Measurements from ENCODE around the gene FPGS. TPM values are rescaled to one million over a fixed set of nuclear protein-coding genes. Genes with fewer than 3 reads are reported as not detected.

FPGS gene
- total RNA-seq, 2 experiments from 2014 or later: 79.8 to 80.4 TPM

DNA sequence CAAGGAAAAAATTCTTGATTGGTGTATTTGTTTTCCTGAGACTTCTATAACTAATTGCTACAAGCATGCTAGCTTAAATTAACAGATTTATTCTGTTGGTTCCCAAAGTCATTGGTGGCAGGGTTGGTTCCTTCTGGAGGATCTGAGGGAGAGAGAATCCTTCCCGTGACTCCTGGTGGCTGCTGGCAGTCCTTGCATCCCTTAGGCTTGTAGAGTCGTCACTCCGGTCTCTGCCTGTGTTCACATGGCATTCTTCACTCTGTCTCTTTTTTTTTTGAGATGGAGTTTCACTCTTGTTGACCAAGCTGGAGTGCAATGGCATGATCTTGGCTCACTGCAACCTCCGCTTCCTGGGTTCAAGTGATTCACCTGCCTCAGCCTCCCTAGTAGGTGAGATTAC lies 11.6 kb upstream of the FPGS start:
- intact Hi-C loops (cut with micrococcal nuclease): no loop called here
- CTCF ChIA-PET: no interaction called here
- H3K36me3 Mint-ChIP-seq (ENCODE audit: low read depth): peaks cover 50% of the 10 kb centered on the region
- TF ChIP-seq, protein P1, sequence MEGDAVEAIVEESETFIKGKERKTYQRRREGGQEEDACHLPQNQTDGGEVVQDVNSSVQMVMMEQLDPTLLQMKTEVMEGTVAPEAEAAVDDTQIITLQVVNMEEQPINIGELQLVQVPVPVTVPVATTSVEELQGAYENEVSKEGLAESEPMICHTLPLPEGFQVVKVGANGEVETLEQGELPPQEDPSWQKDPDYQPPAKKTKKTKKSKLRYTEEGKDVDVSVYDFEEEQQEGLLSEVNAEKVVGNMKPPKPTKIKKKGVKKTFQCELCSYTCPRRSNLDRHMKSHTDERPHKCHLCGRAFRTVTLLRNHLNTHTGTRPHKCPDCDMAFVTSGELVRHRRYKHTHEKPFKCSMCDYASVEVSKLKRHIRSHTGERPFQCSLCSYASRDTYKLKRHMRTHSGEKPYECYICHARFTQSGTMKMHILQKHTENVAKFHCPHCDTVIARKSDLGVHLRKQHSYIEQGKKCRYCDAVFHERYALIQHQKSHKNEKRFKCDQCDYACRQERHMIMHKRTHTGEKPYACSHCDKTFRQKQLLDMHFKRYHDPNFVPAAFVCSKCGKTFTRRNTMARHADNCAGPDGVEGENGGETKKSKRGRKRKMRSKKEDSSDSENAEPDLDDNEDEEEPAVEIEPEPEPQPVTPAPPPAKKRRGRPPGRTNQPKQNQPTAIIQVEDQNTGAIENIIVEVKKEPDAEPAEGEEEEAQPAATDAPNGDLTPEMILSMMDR (IDR thresholded peaks at IDR 0.05): no peak
- H3K4me1 Mint-ChIP-seq (ENCODE audit: low read depth): peaks cover 42% of the 10 kb centered on the region
- no peak for DNase-seq
- no peaks in the 10 kb centered on the region for H3K27me3 Mint-ChIP-seq
- ATAC-seq: no peak
- no peak overlapping the region for H3K4me3 Mint-ChIP-seq
- no peaks in the 10 kb centered on the region for H3K9me3 Mint-ChIP-seq
- H3K27ac Mint-ChIP-seq: no peak overlapping the region
- POLR2A ChIA-PET: interaction anchor here (1.0 kb wide), 1 partner anchor 22 kb away, joined by 3 read pairs; no protein-coding TSS in a partner anchor

DNA sequence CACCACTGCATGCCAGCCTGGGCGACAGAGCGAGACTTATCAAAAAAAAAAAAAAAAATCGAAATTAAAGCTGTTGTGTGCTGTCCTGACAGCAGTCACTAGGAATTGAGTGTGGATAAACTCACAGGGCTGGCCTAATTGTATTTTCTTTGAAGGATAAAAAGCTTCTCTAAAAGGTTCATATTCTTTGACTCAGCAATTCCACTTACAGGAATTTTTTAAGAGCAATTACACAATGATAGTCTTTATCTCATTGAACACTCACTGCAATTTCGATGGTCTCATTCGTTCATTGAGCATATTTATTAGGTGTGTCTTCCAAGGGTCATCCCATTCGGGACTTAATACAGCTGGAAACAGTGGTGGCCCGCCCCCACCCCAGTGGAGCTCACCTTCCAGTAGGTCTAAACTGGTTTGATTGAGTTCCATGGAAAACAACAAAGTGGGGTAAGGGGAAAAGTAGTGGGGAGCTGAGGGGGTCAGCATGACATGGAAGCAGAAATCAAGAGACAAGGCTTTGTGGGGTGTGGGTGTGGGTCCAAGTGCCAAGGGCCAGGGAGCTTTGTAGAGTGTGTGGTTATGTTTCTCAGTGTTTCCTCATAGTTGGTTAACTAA lies 10.2 kb upstream of the FPGS start:
- H3K27me3 Mint-ChIP-seq: no peaks in the 10 kb centered on the region
- peak overlapping the region; percentile 71 for H3K27ac Mint-ChIP-seq
- ATAC-seq (no peak), DNase-seq (no peak)
- ChIA-PET CTCF (interaction anchor here (0.7 to 2.3 kb wide), 3 partner anchors 57 to 77 kb away, joined by 3 to 14 read pairs (median 8); partner anchors contain the start of gene TOR2A), POLR2A (interaction anchor here (0.7 to 1.5 kb wide), 6 partner anchors 10 to 77 kb away, joined by 3 to 7 read pairs (median 3); no protein-coding TSS in a partner anchor)
- no peak overlapping the region for H3K4me3 Mint-ChIP-seq
- intact Hi-C loops (cut with micrococcal nuclease): no loop called here
- TF ChIP-seq, protein P1 (IDR thresholded peaks at IDR 0.05): no peak
- no peaks in the 10 kb centered on the region for H3K9me3 Mint-ChIP-seq
- H3K4me1 Mint-ChIP-seq (ENCODE audit: low read depth): peaks cover 43% of the 10 kb centered on the region
- H3K36me3 Mint-ChIP-seq (ENCODE audit: low read depth): peaks cover 39% of the 10 kb centered on the region

DNA sequence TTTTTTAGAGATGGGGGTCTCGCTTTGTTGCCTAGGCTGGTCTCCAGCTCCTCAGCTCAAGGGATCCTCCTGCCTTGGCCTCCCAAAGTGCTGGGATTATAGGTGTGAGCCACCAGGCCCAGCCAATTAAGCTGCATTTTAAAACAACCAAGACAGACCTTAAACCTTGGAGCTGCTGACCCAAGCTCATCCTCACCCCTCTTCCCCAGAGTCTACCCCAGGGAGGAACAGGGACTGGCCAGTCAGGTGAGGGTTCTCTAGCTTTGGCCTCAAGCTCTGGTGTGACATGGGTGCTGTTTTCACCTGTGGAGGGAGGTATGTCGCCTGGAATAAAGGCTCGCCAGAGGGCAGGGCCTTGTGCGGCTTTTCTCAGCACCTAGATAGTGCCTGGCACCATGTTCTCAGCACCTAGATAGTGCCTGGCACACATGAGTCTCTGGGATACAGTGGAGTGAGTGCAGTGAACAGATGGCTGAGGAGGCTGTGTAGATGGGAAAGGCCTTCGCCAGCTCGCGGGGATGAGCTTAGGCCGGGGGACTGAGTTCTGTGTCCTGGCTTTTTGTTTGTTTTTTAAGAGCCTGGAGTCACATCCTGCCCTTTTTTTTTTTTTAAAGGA lies 9.5 kb upstream of the FPGS start:
- TF ChIP-seq, protein P1 (IDR thresholded peaks at IDR 0.05): no peak
- H3K4me1 Mint-ChIP-seq (ENCODE audit: low read depth): peaks cover 40% of the 10 kb centered on the region
- H3K27ac Mint-ChIP-seq: peak overlapping the region; percentile 47

DNA sequence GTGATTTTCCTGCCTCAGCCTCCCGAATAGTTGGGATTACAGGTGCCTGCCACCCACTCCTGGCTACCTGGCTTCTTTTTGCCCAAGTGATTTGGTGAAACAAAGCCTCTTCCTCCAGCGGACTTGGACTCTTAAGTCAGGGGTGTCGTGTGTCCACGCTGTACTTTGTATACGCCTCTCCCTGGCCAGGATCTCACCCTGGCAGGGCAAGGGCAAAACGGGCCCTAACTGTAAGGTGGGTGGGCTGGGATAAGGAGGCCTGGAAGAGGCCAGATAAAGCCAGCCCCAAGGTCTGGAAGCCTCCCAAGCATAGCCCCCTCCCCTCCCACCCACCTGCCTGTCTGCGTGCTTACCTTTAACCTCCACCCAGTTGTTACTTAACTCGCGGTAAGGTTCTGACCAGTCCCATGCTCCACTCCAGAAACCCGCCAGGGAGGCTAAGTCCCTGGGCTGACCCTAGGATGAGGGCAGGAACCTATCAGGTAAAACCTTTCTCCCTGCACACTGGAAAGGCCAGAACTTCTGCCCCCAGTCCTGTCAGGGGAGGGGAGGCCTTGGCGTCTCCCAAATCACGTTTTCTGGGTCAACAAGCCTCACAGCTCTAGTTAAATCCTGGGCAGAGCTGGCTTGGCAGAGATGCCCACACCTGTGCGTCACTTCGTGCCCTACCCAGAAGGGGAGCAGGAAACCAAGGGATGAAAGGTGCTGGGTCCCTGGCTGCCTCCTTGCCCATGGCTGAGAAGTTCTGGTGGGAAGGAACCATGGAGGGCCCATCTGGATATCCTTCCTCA lies 8.5 kb upstream of the FPGS start:
- ChIA-PET POLR2A (interaction anchor here (0.6 to 1.2 kb wide), 2 partner anchors 8 to 76 kb away, joined by 3 to 5 read pairs; partner anchors contain the start of gene CDK9), CTCF (interaction anchor here (1.0 to 1.8 kb wide), 3 partner anchors 59 to 128 kb away, joined by 3 to 8 read pairs (median 3); partner anchors contain the start of gene TOR2A)
- intact Hi-C loops (cut with micrococcal nuclease): no loop called here
- no peak for DNase-seq
- Mint-ChIP-seq H3K4me1 (ENCODE audit: low read depth) (peaks cover 31% of the 10 kb centered on the region), H3K4me3 (no peak overlapping the region), H3K27me3 (no peaks in the 10 kb centered on the region), H3K9me3 (no peaks in the 10 kb centered on the region), H3K27ac (no peak overlapping the region), H3K36me3 (ENCODE audit: low read depth) (peaks cover 23% of the 10 kb centered on the region)
- no peak for ATAC-seq
- TF ChIP-seq, protein P1 (IDR thresholded peaks at IDR 0.05): no peak

More for the DNA sequence above, 9.5 kb upstream of the FPGS start:
- POLR2A ChIA-PET: interaction anchor here (0.6 to 1.5 kb wide), 2 partner anchors 9 to 77 kb away, joined by 3 to 7 read pairs; no protein-coding TSS in a partner anchor
- intact Hi-C loops (cut with micrococcal nuclease): no loop called here
- ATAC-seq (no peak), DNase-seq (no peak)
- Mint-ChIP-seq H3K4me3 (no peak overlapping the region), H3K9me3 (no peaks in the 10 kb centered on the region), H3K27me3 (no peaks in the 10 kb centered on the region), H3K36me3 (ENCODE audit: low read depth) (peaks cover 32% of the 10 kb centered on the region)
- CTCF ChIA-PET: interaction anchor here (1.0 to 2.3 kb wide), 3 partner anchors 58 to 129 kb away, joined by 3 to 14 read pairs (median 8); partner anchors contain the start of gene TOR2A

Data from activated CD8-positive, alpha-beta T cell treated with anti-CD3 and anti-CD28 coated beads for 36 hours (primary cell).